ENCODE measurements around the gene CD163.
"Not testable (repeated sequence)": the region's sequence is repeated elsewhere in the genome, so short reads cannot be mapped to it uniquely, and the experiment has no call there.

The CD163 gene

DNA sequence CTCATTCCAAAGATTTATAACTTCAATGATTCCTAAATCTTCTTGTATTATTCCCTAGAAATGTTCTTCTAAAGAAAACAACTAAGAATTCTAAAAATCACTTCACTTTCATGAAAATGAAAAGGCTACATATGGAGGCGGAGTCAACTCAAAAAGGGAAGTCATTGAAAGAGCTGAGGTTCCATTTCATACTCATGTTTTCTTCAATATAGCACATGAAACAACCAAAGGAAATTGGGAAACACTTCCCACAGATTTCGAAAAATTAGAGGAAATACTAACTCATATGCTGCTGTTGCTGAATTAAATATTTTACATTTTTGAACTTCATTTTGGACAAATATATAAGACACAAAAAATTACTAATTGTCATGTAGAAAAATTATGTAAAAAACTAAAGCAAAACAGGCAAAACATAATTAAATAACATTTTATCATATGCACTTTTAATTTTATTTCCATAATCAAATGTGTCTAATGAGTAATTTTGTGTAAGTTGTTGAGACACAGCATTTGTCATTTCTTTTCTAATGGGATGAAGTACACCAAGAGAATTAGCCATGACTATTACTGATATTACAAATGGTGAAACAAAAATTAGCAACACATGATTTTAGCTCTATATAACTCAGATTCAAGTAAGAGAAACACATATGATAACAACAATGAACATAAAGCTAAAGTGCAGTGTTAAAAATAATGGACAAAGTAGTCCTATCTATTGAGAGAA lies at the start of gene CD163:
CD163 (minus strand) TSS at position 92 of the 730 bp plus-strand sequence; CDS start at position 5, 87 bp downstream.
- no peak for DNase-seq (ENCODE audit: low spot score)

DNA sequence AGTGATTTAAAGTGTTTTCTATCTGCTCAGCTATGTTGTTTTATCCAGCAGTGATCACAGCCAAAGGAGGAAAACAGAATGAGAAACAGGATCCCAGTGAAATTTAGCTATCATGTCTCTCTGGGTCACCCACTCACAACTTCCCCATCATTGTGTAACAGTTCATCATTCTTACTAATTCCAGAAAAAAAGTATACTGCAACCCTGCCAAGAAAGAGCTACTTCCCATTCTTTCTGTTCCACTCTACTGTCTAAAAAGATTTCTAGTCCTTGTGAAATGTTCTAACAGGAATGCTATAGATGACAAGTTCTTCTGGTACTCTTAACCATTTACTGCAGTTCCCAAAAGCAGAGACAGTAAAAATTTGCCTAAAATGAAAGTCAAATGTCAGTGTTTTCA lies 39.2 kb upstream of the CD163 start:
- peak; percentile 26 for DNase-seq (ENCODE audit: low spot score)

GRCh38 chr12:7542046-7542445 lies 38.5 kb upstream of the CD163 start:
- no peak for DNase-seq (ENCODE audit: low spot score)

DNA sequence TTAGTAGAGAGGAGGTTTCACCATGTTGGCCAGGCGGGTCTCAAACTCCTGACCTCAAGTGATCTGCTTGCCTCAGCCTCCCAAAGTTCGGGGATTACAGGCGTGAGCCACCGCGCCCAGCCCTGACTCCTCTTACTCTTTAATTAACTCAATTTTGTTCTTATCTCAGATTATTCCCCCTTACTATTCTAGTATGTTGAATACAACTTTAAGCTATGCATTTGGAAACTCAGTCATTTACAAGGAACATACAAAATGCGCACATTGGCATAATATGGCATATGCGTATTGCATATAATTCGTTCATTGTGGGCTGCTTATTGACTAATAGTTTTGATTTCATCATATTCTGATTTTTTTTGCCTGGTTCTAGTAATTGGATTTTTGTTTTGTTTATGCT lies 10.8 kb upstream of the CD163 start:
- no peak for DNase-seq (ENCODE audit: low spot score)

- DNase-seq (ENCODE audit: low spot score), result peak; percentile 75
These were observed 9.0 kb upstream of the CD163 start for GRCh38 chr12:7512553-7512952.

DNA sequence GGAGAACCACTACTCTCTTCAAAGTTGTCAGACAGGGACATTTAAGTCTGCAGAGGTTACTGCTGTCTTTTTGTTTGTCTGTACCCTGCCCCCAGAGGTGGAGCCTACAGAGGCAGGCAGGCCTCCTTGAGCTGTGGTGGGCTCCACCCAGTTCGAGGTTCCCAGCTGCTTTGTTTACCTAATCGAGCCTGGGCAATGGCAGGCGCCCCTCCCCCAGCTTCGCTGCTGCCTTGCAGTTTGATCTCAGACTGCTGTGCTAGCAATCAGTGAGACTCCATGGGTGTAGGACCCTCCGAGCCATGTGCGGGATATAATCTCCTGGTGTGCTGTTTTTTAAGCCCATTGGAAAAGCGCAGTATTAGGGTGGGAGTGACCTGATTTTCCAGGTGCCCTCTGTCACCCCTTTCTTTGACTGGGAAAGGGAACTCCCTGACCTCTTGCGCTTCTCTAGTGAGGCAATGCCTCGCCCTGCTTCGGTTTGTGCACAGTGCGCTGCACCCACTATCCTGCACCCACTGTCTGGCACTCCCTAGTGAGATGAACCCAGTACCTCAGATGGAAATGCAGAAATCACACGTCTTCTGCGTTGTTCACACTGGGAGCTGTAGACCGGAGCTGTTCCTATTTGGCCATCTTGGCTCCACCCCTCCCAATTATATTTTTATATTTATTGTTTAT lies 6.4 kb upstream of the CD163 start:
- not testable (repeated sequence) for DNase-seq (ENCODE audit: low spot score)

- DNase-seq (ENCODE audit: low spot score), result no peak
These were observed 965 bp downstream of the CD163 start for GRCh38 chr12:7502612-7503011.

DNA sequence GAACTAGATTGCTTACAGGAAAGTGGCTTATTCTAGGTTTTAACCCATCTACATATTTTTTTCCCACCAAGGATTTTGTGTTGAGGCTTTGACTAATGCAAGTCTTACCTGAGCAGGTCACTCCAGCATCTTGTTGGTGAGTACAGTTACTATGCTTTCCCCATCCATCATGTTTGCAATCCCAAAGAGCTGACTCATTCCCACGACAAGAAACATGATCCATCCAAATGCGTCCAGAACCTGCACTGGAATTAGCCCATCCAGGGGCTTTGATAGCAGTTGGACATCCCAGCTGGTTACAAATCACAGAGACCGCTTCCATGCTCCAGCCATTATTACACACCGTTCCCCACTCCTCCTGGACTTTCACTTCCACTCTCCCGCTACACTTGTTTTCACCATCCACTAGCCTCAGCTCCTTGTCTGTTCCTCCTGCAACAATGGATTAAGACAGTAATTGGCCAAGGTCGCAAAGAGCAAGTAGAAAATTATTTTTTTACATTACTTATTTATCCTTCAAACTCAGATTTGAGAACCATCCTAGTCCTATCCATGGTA lies 2.5 kb downstream of the CD163 start:
- DNase-seq (ENCODE audit: low spot score), result no peak

DNA sequence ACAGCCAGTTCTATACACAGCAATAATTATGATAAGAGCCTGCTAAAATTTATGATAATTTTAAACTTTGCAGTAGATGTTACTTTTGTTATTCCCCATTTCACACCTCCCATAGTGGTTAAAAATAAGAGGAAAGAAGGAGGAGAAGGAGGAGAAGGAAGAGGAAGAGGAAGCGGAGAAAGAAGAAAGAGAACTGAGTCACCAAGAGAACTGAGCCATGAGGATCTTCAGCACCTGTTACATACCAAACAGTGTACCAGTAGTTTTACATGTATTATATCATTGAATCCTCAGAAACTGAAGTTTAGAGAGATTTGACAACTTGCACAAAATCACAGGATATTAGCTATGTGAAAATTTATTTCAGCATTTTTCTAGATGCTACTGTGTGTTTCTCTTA lies 3.9 kb downstream of the CD163 start:
- no peak for DNase-seq (ENCODE audit: low spot score)

DNA sequence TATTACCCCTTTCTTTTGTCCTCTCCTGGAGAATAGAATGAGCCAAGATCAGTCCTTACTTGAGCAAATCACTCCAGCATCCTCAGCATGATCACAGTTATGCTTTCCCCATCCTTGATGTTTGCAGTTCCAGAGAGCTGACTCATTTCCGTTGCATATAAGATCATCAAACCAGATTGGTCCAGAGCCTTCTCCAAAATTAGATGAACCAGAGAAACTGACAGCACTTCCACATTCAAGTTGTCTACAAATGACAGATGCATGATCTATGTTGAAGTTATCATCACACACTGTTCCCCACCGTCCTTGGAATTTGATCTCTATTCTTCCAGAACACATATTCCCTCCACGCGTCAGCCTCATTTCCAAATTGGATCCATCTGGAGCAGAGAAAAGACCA lies 4.8 kb downstream of the CD163 start:
- DNase-seq (ENCODE audit: low spot score), result peak; percentile 60

DNA sequence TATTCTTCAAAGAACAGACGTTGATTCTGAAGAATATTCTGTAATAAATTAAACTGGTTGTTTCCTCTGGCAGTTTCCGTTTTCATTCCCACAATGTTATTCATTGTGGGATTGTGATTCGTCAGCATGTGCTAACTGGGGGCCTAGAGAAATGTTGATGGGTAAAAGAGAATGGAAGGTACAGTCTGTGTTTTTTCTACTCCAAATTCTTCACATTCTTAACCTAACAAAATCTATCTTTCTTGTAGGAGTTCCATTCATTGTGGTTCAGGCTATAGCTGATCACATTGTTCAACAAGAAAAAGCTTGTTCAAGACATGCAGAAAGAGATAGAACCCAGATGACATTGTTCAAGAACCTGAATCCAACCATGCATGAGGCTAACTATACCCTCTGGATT lies 5.9 kb downstream of the CD163 start:
- DNase-seq (ENCODE audit: low spot score), result no peak

DNA sequence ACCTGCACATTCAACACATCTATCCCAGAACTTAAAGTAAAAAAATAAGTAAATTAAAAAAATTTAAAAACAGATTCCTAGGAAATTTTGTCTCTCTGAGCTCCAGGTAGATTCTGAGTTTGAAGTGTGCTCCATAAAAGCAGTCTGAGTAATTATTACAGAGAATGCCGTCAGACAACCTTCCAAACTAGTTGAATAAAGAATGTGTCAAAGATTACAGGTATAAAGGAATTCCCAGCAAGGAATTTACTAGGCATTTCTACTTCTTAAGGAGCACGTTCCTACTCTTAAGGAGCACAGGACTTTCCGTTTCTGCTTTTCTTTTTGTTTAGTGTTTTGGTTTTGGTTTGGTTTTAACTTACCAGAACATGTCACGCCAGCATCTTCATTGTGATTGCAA lies 7.1 kb downstream of the CD163 start:
- no peak for DNase-seq (ENCODE audit: low spot score)

DNA sequence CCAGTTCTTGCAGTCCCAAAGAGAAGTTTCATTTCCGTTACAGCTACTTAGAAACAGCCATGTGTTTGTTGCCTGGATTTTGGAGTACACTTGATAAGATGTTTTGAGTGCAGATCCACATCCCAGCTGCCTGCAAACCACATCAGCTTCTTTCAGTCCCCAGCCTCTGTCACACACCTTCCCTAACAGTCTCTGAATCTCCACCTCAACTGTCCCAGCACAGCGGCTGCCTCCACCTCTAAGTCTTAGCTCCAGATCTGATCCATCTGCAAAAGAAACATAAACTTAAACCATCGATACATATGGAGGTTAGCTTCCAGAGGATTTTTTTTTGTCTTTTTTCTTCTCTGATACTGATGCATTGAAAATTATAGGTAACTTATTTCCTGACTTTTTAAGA lies 8.4 kb downstream of the CD163 start:
- DNase-seq (ENCODE audit: low spot score), result no peak

DNA sequence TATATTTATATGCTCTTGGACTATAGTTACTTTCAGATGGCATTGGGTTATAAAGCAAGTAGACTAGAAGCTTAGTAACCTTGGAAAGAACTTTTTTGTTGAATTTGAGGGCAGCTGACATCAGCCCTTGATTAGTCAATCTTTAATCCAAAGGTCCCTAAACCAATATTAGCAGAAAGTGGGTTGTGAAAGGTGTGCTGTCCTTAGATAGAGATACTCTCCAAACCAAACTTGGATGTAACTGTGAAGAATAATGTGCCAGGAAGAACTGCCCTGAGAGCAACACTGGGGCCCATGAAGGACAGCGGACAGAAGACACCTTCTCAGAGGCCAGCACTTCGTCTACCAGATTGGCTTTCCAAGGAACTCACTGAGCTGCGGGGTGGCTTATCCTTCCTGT lies 10.6 kb downstream of the CD163 start:
- no peak for DNase-seq (ENCODE audit: low spot score)

DNA sequence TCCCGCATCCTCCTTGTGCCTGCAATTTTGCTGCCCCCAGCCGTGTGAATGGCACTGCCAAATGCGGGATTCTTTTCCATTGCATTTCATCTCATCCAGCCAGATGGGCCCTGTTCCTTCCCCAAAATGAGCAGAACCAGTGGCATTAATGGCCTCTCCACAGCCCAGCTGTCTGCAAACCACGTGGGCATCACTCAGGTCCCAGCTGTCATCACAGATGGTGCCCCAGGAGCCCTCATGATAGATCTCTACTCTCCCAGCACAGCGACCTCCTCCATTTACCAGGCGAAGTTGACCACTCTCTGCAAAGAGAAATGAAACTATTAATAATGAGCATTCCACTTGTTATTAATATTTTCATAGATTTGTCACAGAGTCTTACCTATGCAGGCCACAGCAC lies 17.1 kb downstream of the CD163 start:
- DNase-seq (ENCODE audit: low spot score), result no peak

DNA sequence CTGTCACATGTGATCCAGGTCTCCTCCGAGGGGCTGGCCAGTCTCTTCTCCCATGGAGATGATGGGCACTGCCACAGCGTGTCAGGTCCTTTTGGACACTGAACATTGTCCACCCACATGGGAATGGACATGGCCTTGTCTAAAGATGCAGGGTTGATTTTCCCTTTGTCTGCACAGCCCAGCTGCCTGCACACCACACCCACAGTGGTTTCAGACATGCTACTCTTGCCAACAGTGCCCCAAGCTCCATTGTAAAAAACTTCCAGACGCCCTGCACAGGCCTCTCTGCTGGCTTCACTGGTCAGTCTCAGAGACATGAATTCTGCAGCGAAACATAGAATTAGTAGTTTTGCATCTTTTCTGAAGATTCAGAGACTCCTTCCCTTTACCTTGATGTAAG lies 18.5 kb downstream of the CD163 start:
- no peak for DNase-seq (ENCODE audit: low spot score)

DNA sequence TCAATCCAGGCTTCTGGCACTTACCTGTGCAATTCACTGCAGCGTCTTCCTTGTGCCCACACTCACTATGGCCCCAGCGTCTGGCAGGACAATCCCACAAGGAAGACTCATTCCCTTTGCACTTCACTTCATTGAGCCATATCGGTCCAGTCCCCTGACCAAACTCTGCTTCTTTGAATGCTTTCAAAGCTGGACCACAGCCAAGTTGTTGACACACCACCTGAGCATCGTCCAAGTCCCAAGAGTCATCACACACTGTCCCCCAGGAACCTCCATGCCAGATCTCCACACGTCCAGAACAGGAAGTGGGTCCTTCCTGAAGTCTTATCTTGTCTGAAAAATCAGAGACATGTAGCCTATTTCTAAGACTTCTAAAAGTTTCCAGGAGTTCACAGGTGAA lies 20.2 kb downstream of the CD163 start:
- no peak for DNase-seq (ENCODE audit: low spot score)

GRCh38 chr12:7479771-7480170 lies 23.8 kb downstream of the CD163 start:
- DNase-seq (ENCODE audit: low spot score), result no peak

DNA sequence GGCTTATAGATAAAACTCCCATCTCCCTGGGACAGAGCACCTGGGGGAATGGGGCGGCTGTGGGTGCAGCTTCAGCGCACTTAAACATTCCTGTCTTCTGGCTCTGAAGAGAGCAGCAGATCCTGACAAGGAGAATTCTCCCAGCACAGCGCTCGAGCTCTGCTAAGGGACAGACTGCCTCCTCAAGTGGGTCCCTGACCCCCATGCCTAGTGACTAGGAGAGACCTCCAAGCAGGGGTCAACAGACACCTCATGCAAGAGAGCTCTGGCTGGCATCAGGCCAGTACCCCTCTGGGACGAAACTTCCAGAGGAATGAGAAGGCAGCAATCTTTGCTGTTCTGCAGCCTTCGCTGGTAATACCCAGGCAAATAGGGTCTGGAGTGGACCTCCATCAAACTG lies 31.5 kb downstream of the CD163 start:
- no peak for DNase-seq (ENCODE audit: low spot score)

DNA sequence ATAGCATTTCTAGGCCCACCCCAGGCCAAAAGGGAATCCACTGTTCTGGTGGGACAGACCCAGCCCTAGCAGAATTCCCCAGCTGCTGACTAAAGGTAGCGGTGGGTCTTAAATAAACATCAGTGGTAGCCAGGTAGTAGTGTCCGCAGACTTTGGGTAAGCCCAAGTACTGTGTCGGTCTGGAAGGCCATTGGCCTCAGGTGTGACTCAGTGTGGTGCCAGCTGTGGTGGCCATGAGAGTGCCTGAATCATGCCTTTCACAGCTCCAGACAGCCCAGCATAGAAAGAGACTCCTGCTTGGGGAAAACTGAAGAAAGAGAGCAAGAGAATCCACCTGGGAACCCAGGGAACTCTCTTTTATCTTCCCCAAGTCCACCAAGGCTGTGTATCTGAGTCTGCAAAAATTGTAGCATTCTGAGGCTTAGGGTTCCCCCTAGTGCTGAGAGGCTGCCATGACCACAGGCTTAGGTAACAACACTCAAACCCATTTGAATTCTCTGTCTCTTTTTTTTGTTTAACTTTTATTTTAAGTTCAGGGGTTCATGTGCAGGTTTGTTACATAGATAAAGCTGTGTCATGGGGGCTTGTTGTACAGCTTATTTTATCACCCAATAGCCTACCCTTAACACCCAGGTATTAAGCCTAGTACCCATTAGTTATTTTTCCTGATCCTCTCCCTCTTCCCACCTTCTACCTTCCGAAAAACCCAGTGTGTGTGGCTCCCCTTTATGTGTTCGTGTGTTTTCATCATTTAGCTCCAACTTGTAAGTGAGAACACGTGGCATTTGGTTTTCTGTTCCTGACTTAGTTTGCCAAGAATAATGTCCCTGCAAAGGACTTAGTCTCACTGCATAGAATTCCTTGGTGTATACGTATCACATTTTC lies 43.0 kb downstream of the CD163 start:
- DNase-seq (ENCODE audit: low spot score), result peak; percentile 64

DNA sequence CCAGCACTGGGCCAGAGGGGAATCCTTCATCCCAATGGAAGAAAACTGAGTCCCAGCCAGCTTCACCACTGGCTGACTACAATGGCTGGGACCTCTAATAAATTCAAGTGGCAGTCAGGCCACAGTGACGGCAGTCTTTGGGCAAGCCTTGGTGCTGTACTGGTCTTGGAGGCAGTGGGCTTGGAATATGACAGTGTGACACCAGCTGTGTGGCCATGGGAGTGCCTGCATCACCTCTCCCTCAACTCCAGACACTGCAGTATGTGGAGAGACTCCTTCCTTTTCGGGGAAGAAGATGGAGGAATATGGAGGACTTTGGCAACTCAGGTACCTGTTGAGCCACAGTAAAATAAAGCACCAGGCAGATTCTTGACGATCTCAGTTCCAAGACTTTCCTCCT lies 43.6 kb downstream of the CD163 start:
- DNase-seq (ENCODE audit: low spot score), result no peak

DNA sequence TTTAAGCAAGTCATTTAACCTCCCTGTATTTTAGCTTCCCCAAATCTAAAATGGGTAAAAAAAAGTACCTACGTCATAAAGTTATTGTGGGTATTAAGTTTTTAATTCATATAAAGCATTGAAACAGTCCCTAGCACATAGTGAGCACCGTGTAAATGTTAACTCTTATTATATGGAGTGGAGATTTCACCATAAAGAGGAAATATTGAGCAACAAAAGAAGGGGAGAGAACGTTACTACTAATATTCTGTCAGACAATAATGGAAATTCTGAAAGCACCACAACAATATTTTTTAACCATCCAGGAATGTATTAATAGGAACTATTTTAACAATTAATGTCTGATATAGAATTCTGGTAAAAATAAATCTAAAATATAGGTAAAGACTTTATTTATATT lies 51.8 kb downstream of the CD163 start:
- DNase-seq (ENCODE audit: low spot score), result no peak

GRCh38 chr12:7450667-7451066 lies 52.9 kb downstream of the CD163 start:
- DNase-seq (ENCODE audit: low spot score), result no peak

All from AG08396 (cell line).